DND-41 (cell line): ENCODE measurements around the gene EXOC6.

Experiments
- ATAC-seq: fragments of 200-7000 bp; cut with Tn5 transposase; 3 replicates; pipeline ENCODE4 v1.9.1; 2021; ENCODE audit warnings: low read depth; ENCODE audit not compliant: insufficient read depth
- DNase-seq: peaks from one replicate; pipeline ENCODE4 v3.0.0-alpha.2; 2020
- H2AFZ ChIP-seq: 2 replicates; pipeline ENCODE4 v1.6.0; 2012; ENCODE audit warnings: low read depth, low read length
- H3K27ac ChIP-seq: 2 replicates; pipeline ENCODE4 v1.5.1; 2012; ENCODE audit warnings: low read length, inconsistent platforms
- H3K27me3 ChIP-seq: fragments of 200-600 bp; sonication (generic); 2 replicates; pipeline ENCODE4 v1.6.0; 2012; ENCODE audit warnings: low read length, mild to moderate bottlenecking, inconsistent platforms; ENCODE audit not compliant: insufficient read depth, poor library complexity
- H3K36me3 ChIP-seq: 2 replicates; pipeline ENCODE4 v1.5.1; 2012; ENCODE audit warnings: low read length, inconsistent platforms; ENCODE audit not compliant: insufficient read depth
- H3K4me1 ChIP-seq: 2 replicates; pipeline ENCODE4 v1.5.1; 2012; ENCODE audit warnings: mild to moderate bottlenecking, low read length; ENCODE audit not compliant: insufficient read depth
- H3K4me2 ChIP-seq: 2 replicates; pipeline ENCODE4 v1.6.0; 2012; ENCODE audit warnings: mild to moderate bottlenecking, moderate library complexity, low read length, inconsistent platforms; ENCODE audit not compliant: insufficient read depth
- H3K4me3 ChIP-seq, 2 experiments: fragments of 200-600 bp in 1 of 2; shearing (Covaris generic) in 1 of 2; 2 replicates each; pipeline ENCODE4 v1.5.1; 2012 to 2016; ENCODE audit warnings: inconsistent platforms in 2 of 2, low read length in 2 of 2, mild to moderate bottlenecking in 2 of 2, low read depth in 1 of 2, moderate library complexity in 1 of 2
- H3K79me2 ChIP-seq: 2 replicates; pipeline ENCODE4 v1.6.0; 2012; ENCODE audit warnings: low read length, inconsistent platforms; ENCODE audit not compliant: insufficient read depth
- H3K9ac ChIP-seq: 2 replicates; pipeline ENCODE4 v1.6.0; 2012; ENCODE audit warnings: low read depth, mild to moderate bottlenecking, inconsistent platforms, low read length, moderate library complexity
- H3K9me3 ChIP-seq: 2 replicates; pipeline ENCODE4 v1.5.1; 2012; ENCODE audit warnings: low read length, moderate library complexity, mild to moderate bottlenecking, inconsistent platforms; ENCODE audit not compliant: insufficient read depth, severe bottlenecking
- H4K20me1 ChIP-seq: 2 replicates; pipeline ENCODE4 v1.6.0; 2012; ENCODE audit warnings: low read length; ENCODE audit not compliant: insufficient read depth
- CTCF ChIP-seq: IDR thresholded peaks from 2 replicates; pipeline ENCODE4 v1.5.1; 2012; ENCODE audit warnings: borderline replicate concordance, low read length, moderate library complexity, mild to moderate bottlenecking; ENCODE audit not compliant: poor library complexity, severe bottlenecking; ENCODE audit errors: extremely low read depth
- EZH2 ChIP-seq: IDR thresholded peaks from 3 replicates; pipeline ENCODE4 v1.6.1; 2012; ENCODE audit warnings: borderline replicate concordance, low read depth, mild to moderate bottlenecking, moderate library complexity, low read length, inconsistent platforms; ENCODE audit not compliant: severe bottlenecking

Gene EXOC6

GRCh38 chr10:92848037-92848440 lies 281 bp upstream of the EXOC6 start:
- peak overlapping the region; percentile 40 to 70; a peak in 3 of 4 replicates for H3K4me3 ChIP-seq
- H3K4me2 ChIP-seq: peak overlapping the region; percentile 96
- H3K4me1 ChIP-seq: peaks cover 16% of the 10 kb centered on the region
- peak overlapping the region; percentile 94 for H2AFZ ChIP-seq
- H3K27ac ChIP-seq: peak overlapping the region; percentile 73
- H3K36me3 ChIP-seq: no peaks in the 10 kb centered on the region; the same call in 1 of the 2 replicates
- peaks cover 36% of the 10 kb centered on the region for H3K79me2 ChIP-seq
- no peak for DNase-seq
- no peaks in the 10 kb centered on the region for H4K20me1 ChIP-seq
- H3K9ac ChIP-seq: peak overlapping the region; percentile 93
- TF ChIP-seq EZH2 (no peak), CTCF (no peak)
- no peaks in the 10 kb centered on the region for H3K9me3 ChIP-seq
- peak; percentile 48 for ATAC-seq
- H3K27me3 ChIP-seq: no peaks in the 10 kb centered on the region

GRCh38 chr10:92849234-92849525 lies 860 bp downstream of the EXOC6 start:
- H3K9ac ChIP-seq: peak overlapping the region; percentile 93
- H3K4me3 ChIP-seq: peak overlapping the region; percentile 62 to 70; a peak in 3 of 4 replicates
- no peaks in the 10 kb centered on the region for H4K20me1 ChIP-seq
- no peak for DNase-seq
- peaks cover 16% of the 10 kb centered on the region for H3K4me1 ChIP-seq
- no peaks in the 10 kb centered on the region; the same call in 1 of the 2 replicates for H3K36me3 ChIP-seq
- peak overlapping the region; percentile 71 for H2AFZ ChIP-seq
- H3K9me3 ChIP-seq: no peaks in the 10 kb centered on the region
- H3K4me2 ChIP-seq: peak overlapping the region; percentile 96
- peak; percentile 6; the same call in 1 of the 3 replicates for ATAC-seq
- TF ChIP-seq EZH2: no peak
- no peak for TF ChIP-seq CTCF
- no peaks in the 10 kb centered on the region for H3K27me3 ChIP-seq
- H3K79me2 ChIP-seq: peaks cover 47% of the 10 kb centered on the region
- peak overlapping the region; percentile 89 for H3K27ac ChIP-seq

GRCh38 chr10:92849576-92850090 lies 1.3 kb downstream of the EXOC6 start:
- H3K9ac ChIP-seq: peak overlapping the region; percentile 93

More at GRCh38 chr10:92849576-92850090, 1.3 kb downstream of the EXOC6 start:
- ATAC-seq (no peak), DNase-seq (no peak)
- Histone ChIP-seq H4K20me1 (no peaks in the 10 kb centered on the region), H3K36me3 (no peaks in the 10 kb centered on the region; the same call in 1 of the 2 replicates), H3K4me2 (peak overlapping the region; percentile 96), H3K4me1 (peaks cover 16% of the 10 kb centered on the region), H3K4me3 (peak overlapping the region; percentile 62 to 70; a peak in 3 of 4 replicates), H2AFZ (peak overlapping the region; percentile 71), H3K79me2 (peaks cover 50% of the 10 kb centered on the region), H3K27me3 (no peaks in the 10 kb centered on the region), H3K9me3 (no peaks in the 10 kb centered on the region), H3K27ac (peak overlapping the region; percentile 89)
- no peak for TF ChIP-seq CTCF
- TF ChIP-seq EZH2: no peak
